AG08396 (cell line): ENCODE data around the gene IGSF21.

Source experiments
- DNase-seq: peaks from one replicate; pipeline ENCODE4 v3.0.0; 2012; ENCODE audit warnings: low spot score, mixed read lengths

Gene IGSF21

GRCh38 chr1:18178111-18178510, 70.5 kb downstream of the IGSF21 start:
- DNase-seq: no peak

GRCh38 chr1:18179009-18179408, 71.4 kb downstream of the IGSF21 start:
- DNase-seq: no peak

- DNase-seq: no peak
Measured at GRCh38 chr1:18182398-18183160, 75.0 kb downstream of the IGSF21 start.

GRCh38 chr1:18183533-18183932, 75.9 kb downstream of the IGSF21 start:
- DNase-seq: no peak

- DNase-seq: no peak
Measured at GRCh38 chr1:18187054-18187453, 79.5 kb downstream of the IGSF21 start.

GRCh38 chr1:18188820-18189517, 81.4 kb downstream of the IGSF21 start:
- DNase-seq: no peak

- no peak for DNase-seq
Measured at GRCh38 chr1:18190598-18190997, 83.0 kb downstream of the IGSF21 start.

GRCh38 chr1:18191037-18191436, 83.4 kb downstream of the IGSF21 start:
- DNase-seq: no peak

- DNase-seq: no peak
Measured at GRCh38 chr1:18191481-18192155, 84.0 kb downstream of the IGSF21 start.

- DNase-seq: no peak
Measured at GRCh38 chr1:18192182-18192581, 84.6 kb downstream of the IGSF21 start.

- no peak for DNase-seq
Measured at GRCh38 chr1:18192974-18193373, 85.4 kb downstream of the IGSF21 start.

GRCh38 chr1:18197299-18197698, 89.7 kb downstream of the IGSF21 start:
- DNase-seq: no peak

GRCh38 chr1:18198260-18198659, 90.7 kb downstream of the IGSF21 start:
- no peak for DNase-seq

- DNase-seq: no peak
Measured at GRCh38 chr1:18199462-18199861, 91.9 kb downstream of the IGSF21 start.

GRCh38 chr1:18200136-18200717, 92.6 kb downstream of the IGSF21 start:
- DNase-seq: no peak

GRCh38 chr1:18200918-18201317, 93.3 kb downstream of the IGSF21 start:
- DNase-seq: no peak

GRCh38 chr1:18201997-18202719, 94.6 kb downstream of the IGSF21 start:
- DNase-seq: no peak

GRCh38 chr1:18203645-18204044, 96.0 kb downstream of the IGSF21 start:
- DNase-seq: no peak

- DNase-seq: no peak
Measured at GRCh38 chr1:18204575-18204974, 97.0 kb downstream of the IGSF21 start.

- DNase-seq: no peak
Measured at GRCh38 chr1:18205319-18205718, 97.7 kb downstream of the IGSF21 start.

GRCh38 chr1:18211764-18212163, 104.2 kb downstream of the IGSF21 start:
- DNase-seq: no peak
